Measurements from ENCODE around the gene ACADS.

ACADS gene

GRCh38 chr12:120767071-120768024 lies 41.7 kb downstream of the ACADS start:
- Histone ChIP-seq H3K4me2 (ENCODE audit: low read length) (no peak overlapping the region), H3K4me3 (ENCODE audit: low read length) (no peak overlapping the region), H3K27me3 (ENCODE audit: low read depth, low read length) (no peaks in the 10 kb centered on the region), H4K20me1 (ENCODE audit: insufficient read depth, low read length) (no peaks in the 10 kb centered on the region), H2AFZ (ENCODE audit: low read depth, low read length) (no peak overlapping the region), H3K9ac (ENCODE audit: low read length) (no peak overlapping the region), H3K4me1 (ENCODE audit: low read length) (peaks cover 16% of the 10 kb centered on the region), H3K27ac (ENCODE audit: low read length) (no peak overlapping the region), H3K9me3 (ENCODE audit: insufficient read depth, low read length) (no peaks in the 10 kb centered on the region), H3K36me3 (replicated peaks; ENCODE audit: low read depth, low read length) (peaks cover 38% of the 10 kb centered on the region), H3K79me2 (ENCODE audit: low read length) (no peaks in the 10 kb centered on the region)
- TF ChIP-seq CTCF (IDR thresholded peaks at IDR 0.05; ENCODE audit: low read depth, low read length) (0 out of 2 replicates have a peak, but pooled peaks have one; percentile 18), EZH2phosphoT487 (IDR thresholded peaks at IDR 0.05; ENCODE audit: low read depth) (no peak)

GRCh38 chr12:120771097-120771496 lies 45.5 kb downstream of the ACADS start:
- TF ChIP-seq EZH2phosphoT487 (IDR thresholded peaks at IDR 0.05; ENCODE audit: low read depth) (no peak), CTCF (IDR thresholded peaks at IDR 0.05; ENCODE audit: low read depth, low read length) (no peak)
- no peaks in the 10 kb centered on the region for H4K20me1 ChIP-seq (ENCODE audit: insufficient read depth, low read length)
- H3K27ac ChIP-seq (ENCODE audit: low read length), result no peak overlapping the region
- no peak overlapping the region for H2AFZ ChIP-seq (ENCODE audit: low read depth, low read length)
- no peaks in the 10 kb centered on the region for H3K27me3 ChIP-seq (ENCODE audit: low read depth, low read length)
- H3K9ac ChIP-seq (ENCODE audit: low read length), result no peak overlapping the region
- no peaks in the 10 kb centered on the region for H3K79me2 ChIP-seq (ENCODE audit: low read length)
- peaks cover 23% of the 10 kb centered on the region for H3K4me1 ChIP-seq (ENCODE audit: low read length)
- H3K36me3 ChIP-seq (replicated peaks; ENCODE audit: low read depth, low read length), result peaks cover 27% of the 10 kb centered on the region
- H3K4me2 ChIP-seq (ENCODE audit: low read length), result no peak overlapping the region
- no peak overlapping the region for H3K4me3 ChIP-seq (ENCODE audit: low read length)
- no peaks in the 10 kb centered on the region for H3K9me3 ChIP-seq (ENCODE audit: insufficient read depth, low read length)

- no peaks in the 10 kb centered on the region for H4K20me1 ChIP-seq (ENCODE audit: insufficient read depth, low read length)
- no peak overlapping the region for H3K9ac ChIP-seq (ENCODE audit: low read length)
- no peak overlapping the region for H3K27ac ChIP-seq (ENCODE audit: low read length)
- H3K36me3 ChIP-seq (replicated peaks; ENCODE audit: low read depth, low read length), result peaks cover 7% of the 10 kb centered on the region
- H3K4me3 ChIP-seq (ENCODE audit: low read length), result no peak overlapping the region
- H3K9me3 ChIP-seq (ENCODE audit: insufficient read depth, low read length), result no peaks in the 10 kb centered on the region
- H2AFZ ChIP-seq (ENCODE audit: low read depth, low read length), result no peak overlapping the region
- H3K4me1 ChIP-seq (ENCODE audit: low read length), result peaks cover 8% of the 10 kb centered on the region; the same call in 1 of the 2 replicates
- H3K27me3 ChIP-seq (ENCODE audit: low read depth, low read length), result no peaks in the 10 kb centered on the region
- H3K79me2 ChIP-seq (ENCODE audit: low read length), result no peaks in the 10 kb centered on the region
- TF ChIP-seq CTCF (IDR thresholded peaks at IDR 0.05; ENCODE audit: low read depth, low read length), result no peak
- no peak for TF ChIP-seq EZH2phosphoT487 (IDR thresholded peaks at IDR 0.05; ENCODE audit: low read depth)
- no peak overlapping the region for H3K4me2 ChIP-seq (ENCODE audit: low read length)
These were observed 48.7 kb downstream of the ACADS start for GRCh38 chr12:120774169-120774916.
